Testis (tissue), 2 donors: ENCODE measurements around the gene ZFYVE16.

Source experiments
- POLR2A ChIP-seq: fragments of 450-650 bp; IDR thresholded peaks from one replicate; pipeline ENCODE4 v1.6.1; 2017; ENCODE audit warnings: antibody characterized with exemption, mild to moderate bottlenecking, moderate library complexity
- TF ChIP-seq, protein P1 (sequence below), 3 experiments: fragments of 450-650 bp in 2 of 3; fragments of 200-600 bp in 1 of 3; sonication (generic) in 1 of 3; IDR thresholded peaks; one replicate each; pipeline ENCODE4 v1.5.1; 2016 to 2019; ENCODE audit warnings: antibody characterized with exemption in 3 of 3, mild to moderate bottlenecking in 2 of 3, moderate library complexity in 1 of 3

DNA sequence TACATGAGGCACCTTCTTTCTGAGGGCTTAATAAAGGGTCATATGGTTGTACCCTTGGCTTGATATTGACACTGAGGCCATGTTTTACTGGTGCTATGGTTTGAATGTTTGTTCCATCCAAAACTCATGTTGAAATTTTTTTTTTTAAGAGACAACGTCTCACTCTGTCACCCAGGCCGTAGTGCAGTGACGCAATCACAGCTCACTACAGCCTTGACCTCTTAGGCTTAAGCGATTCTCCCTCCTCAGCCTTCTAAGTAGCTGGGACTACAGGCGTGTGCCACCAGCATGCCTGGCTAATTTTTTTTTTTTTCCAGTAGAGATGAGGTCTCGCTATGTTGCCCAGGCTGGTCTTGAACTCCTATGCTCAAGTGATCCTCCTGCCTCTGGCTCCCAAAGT, 101.0 kb downstream of the ZFYVE16 start:
- TF ChIP-seq, protein P1, sequence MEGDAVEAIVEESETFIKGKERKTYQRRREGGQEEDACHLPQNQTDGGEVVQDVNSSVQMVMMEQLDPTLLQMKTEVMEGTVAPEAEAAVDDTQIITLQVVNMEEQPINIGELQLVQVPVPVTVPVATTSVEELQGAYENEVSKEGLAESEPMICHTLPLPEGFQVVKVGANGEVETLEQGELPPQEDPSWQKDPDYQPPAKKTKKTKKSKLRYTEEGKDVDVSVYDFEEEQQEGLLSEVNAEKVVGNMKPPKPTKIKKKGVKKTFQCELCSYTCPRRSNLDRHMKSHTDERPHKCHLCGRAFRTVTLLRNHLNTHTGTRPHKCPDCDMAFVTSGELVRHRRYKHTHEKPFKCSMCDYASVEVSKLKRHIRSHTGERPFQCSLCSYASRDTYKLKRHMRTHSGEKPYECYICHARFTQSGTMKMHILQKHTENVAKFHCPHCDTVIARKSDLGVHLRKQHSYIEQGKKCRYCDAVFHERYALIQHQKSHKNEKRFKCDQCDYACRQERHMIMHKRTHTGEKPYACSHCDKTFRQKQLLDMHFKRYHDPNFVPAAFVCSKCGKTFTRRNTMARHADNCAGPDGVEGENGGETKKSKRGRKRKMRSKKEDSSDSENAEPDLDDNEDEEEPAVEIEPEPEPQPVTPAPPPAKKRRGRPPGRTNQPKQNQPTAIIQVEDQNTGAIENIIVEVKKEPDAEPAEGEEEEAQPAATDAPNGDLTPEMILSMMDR (IDR thresholded peaks at IDR 0.05): no peak
- no peak for TF ChIP-seq POLR2A
